ENCODE data around the gene SCNM1.

- no peak for TF ChIP-seq CTCF (IDR thresholded peaks at IDR 0.05)
- no peak for TF ChIP-seq ZFX (IDR thresholded peaks at IDR 0.05; ENCODE audit: borderline replicate concordance)
These were observed 587 bp downstream of the SCNM1 start for GRCh38 chr1:151166505-151166956.

All from 22Rv1 (cell line).